Astrocyte (in vitro differentiated cells and primary cell): ENCODE results near the gene COL28A1. TPM values are rescaled to one million over a fixed set of nuclear protein-coding genes. Genes with fewer than 3 reads are reported as not detected.

Source experiments
- DNase-seq: peaks from one replicate; pipeline ENCODE4 v3.0.0-alpha.2; 2010; ENCODE audit warnings: low read depth
- FAIRE-seq: peaks from 2 replicates; lab custom pipeline; 2011; peaks lifted over from hg19 to GRCh38; lab: Jason Lieb, UNC
- H2AFZ ChIP-seq: 2 replicates; pipeline ENCODE4 v1.6.0; 2012; ENCODE audit warnings: low read depth, low read length, inconsistent platforms
- H3K27ac ChIP-seq: 2 replicates; pipeline ENCODE4 v1.5.1; 2011; ENCODE audit warnings: low read depth, low read length, inconsistent platforms
- H3K27me3 ChIP-seq: 2 replicates; pipeline ENCODE4 v1.6.0; 2011; ENCODE audit warnings: low read length, inconsistent platforms; ENCODE audit not compliant: insufficient read depth
- H3K36me3 ChIP-seq: 2 replicates; pipeline ENCODE4 v1.5.1; 2011; ENCODE audit warnings: low read length, inconsistent platforms; ENCODE audit not compliant: insufficient read depth
- H3K4me1 ChIP-seq: 2 replicates; pipeline ENCODE4 v1.5.1; 2011; ENCODE audit warnings: low read length, inconsistent platforms; ENCODE audit not compliant: insufficient read depth
- H3K4me2 ChIP-seq: 2 replicates; pipeline ENCODE4 v1.6.0; 2012; ENCODE audit warnings: low read length, inconsistent platforms
- H3K4me3 ChIP-seq: 2 replicates; pipeline ENCODE4 v1.5.1; 2011; ENCODE audit warnings: low read depth, mild to moderate bottlenecking, low read length, inconsistent platforms; ENCODE audit not compliant: insufficient read depth
- H3K79me2 ChIP-seq: 2 replicates; pipeline ENCODE4 v1.6.0; 2012; ENCODE audit warnings: mild to moderate bottlenecking, low read length, inconsistent platforms; ENCODE audit not compliant: insufficient read depth
- H3K9ac ChIP-seq: 2 replicates; pipeline ENCODE4 v1.6.0; 2012; ENCODE audit warnings: mild to moderate bottlenecking, low read length, inconsistent platforms
- H3K9me3 ChIP-seq: 2 replicates; pipeline ENCODE4 v1.5.1; 2012; ENCODE audit warnings: low read depth, mild to moderate bottlenecking, low read length, inconsistent platforms; ENCODE audit not compliant: insufficient read depth
- H4K20me1 ChIP-seq: 2 replicates; pipeline ENCODE4 v1.6.0; 2012; ENCODE audit warnings: low read length, inconsistent platforms; ENCODE audit not compliant: insufficient read depth
- H3K27ac Mint-ChIP-seq: one replicate; pipeline ENCODE4 v1.8.0; 2021; ENCODE audit warnings: mild to moderate bottlenecking, mixed read lengths; ENCODE audit not compliant: unreplicated experiment
- H3K27me3 Mint-ChIP-seq: one replicate; pipeline ENCODE4 v1.8.0; 2021; ENCODE audit warnings: low read depth, mixed read lengths; ENCODE audit not compliant: unreplicated experiment
- H3K36me3 Mint-ChIP-seq: one replicate; pipeline ENCODE4 v1.8.0; 2021; ENCODE audit warnings: low read depth, mixed read lengths; ENCODE audit not compliant: unreplicated experiment
- H3K4me1 Mint-ChIP-seq: one replicate; pipeline ENCODE4 v1.8.0; 2021; ENCODE audit warnings: low read depth, mixed read lengths; ENCODE audit not compliant: unreplicated experiment
- H3K4me3 Mint-ChIP-seq: one replicate; pipeline ENCODE4 v1.8.0; 2021; ENCODE audit warnings: mild to moderate bottlenecking, moderate library complexity, mixed read lengths; ENCODE audit not compliant: unreplicated experiment
- H3K9me3 Mint-ChIP-seq: one replicate; pipeline ENCODE4 v1.8.0; 2021; ENCODE audit warnings: mild to moderate bottlenecking, mixed read lengths; ENCODE audit not compliant: unreplicated experiment
- CTCF ChIP-seq: IDR thresholded peaks from 2 replicates; pipeline ENCODE4 v1.5.1; 2011; ENCODE audit warnings: low read depth, mild to moderate bottlenecking, inconsistent platforms, low read length, moderate library complexity; ENCODE audit not compliant: insufficient read depth
- EZH2 ChIP-seq: IDR thresholded peaks from 2 replicates; pipeline ENCODE4 v1.6.1; 2012; ENCODE audit warnings: mild to moderate bottlenecking, low read length, inconsistent platforms; ENCODE audit not compliant: insufficient read depth
- total RNA-seq: library from RNA; stranded (reverse); gene quantifications from 2 replicates; pipeline ENCODE4 v1.2.1, GENCODE V29; 2021

COL28A1 gene
- total RNA-seq, 1 donor from 2014 or later, result 0.11 TPM

- Histone ChIP-seq H3K27ac (no peak overlapping the region), H3K4me3 (no peak overlapping the region), H3K9me3 (no peaks in the 10 kb centered on the region), H3K36me3 (no peaks in the 10 kb centered on the region), H3K9ac (no peak overlapping the region), H3K4me2 (no peak overlapping the region), H3K79me2 (no peaks in the 10 kb centered on the region), H3K4me1 (no peaks in the 10 kb centered on the region), H2AFZ (no peak overlapping the region), H4K20me1 (no peaks in the 10 kb centered on the region), H3K27me3 (no peaks in the 10 kb centered on the region)
- Mint-ChIP-seq H3K27me3 (no peaks in the 10 kb centered on the region), H3K27ac (no peak overlapping the region), H3K9me3 (peaks cover 1% of the 10 kb centered on the region), H3K4me3 (no peak overlapping the region), H3K36me3 (no peaks in the 10 kb centered on the region), H3K4me1 (no peaks in the 10 kb centered on the region)
- no peak for FAIRE-seq
- TF ChIP-seq EZH2, result no peak
- TF ChIP-seq CTCF, result no peak
- DNase-seq, result no peak
Measured at GRCh38 chr7:7454000-7454399, 81.7 kb downstream of the COL28A1 start.

GRCh38 chr7:7452652-7453051 lies 83.0 kb downstream of the COL28A1 start:
- Histone ChIP-seq H3K4me1 (no peaks in the 10 kb centered on the region), H3K9me3 (no peaks in the 10 kb centered on the region), H3K27ac (no peak overlapping the region), H3K4me2 (no peak overlapping the region), H3K9ac (no peak overlapping the region), H3K27me3 (no peaks in the 10 kb centered on the region), H3K4me3 (no peak overlapping the region), H3K79me2 (no peaks in the 10 kb centered on the region), H2AFZ (no peak overlapping the region), H3K36me3 (no peaks in the 10 kb centered on the region), H4K20me1 (no peaks in the 10 kb centered on the region)
- H3K27ac Mint-ChIP-seq, result no peak overlapping the region
- peaks cover 4% of the 10 kb centered on the region for H3K9me3 Mint-ChIP-seq
- FAIRE-seq (no peak), DNase-seq (no peak)
- no peak overlapping the region for H3K4me3 Mint-ChIP-seq
- no peaks in the 10 kb centered on the region for H3K4me1 Mint-ChIP-seq
- no peaks in the 10 kb centered on the region for H3K36me3 Mint-ChIP-seq
- TF ChIP-seq EZH2, result no peak
- TF ChIP-seq CTCF, result no peak
- H3K27me3 Mint-ChIP-seq, result no peaks in the 10 kb centered on the region

- Mint-ChIP-seq H3K9me3 (peaks cover 4% of the 10 kb centered on the region), H3K4me1 (no peaks in the 10 kb centered on the region), H3K27ac (no peak overlapping the region), H3K27me3 (no peaks in the 10 kb centered on the region), H3K36me3 (no peaks in the 10 kb centered on the region), H3K4me3 (no peak overlapping the region)
- H3K79me2 ChIP-seq, result no peaks in the 10 kb centered on the region
- H3K9ac ChIP-seq, result no peak overlapping the region
- no peaks in the 10 kb centered on the region for H3K9me3 ChIP-seq
- H2AFZ ChIP-seq, result no peak overlapping the region
- DNase-seq (no peak), FAIRE-seq (no peak)
- no peak overlapping the region for H3K27ac ChIP-seq
- H3K4me1 ChIP-seq, result no peaks in the 10 kb centered on the region
- no peaks in the 10 kb centered on the region for H4K20me1 ChIP-seq
- H3K4me3 ChIP-seq, result no peak overlapping the region
- no peaks in the 10 kb centered on the region for H3K27me3 ChIP-seq
- TF ChIP-seq CTCF, result no peak
- no peak for TF ChIP-seq EZH2
- no peaks in the 10 kb centered on the region for H3K36me3 ChIP-seq
- no peak overlapping the region for H3K4me2 ChIP-seq
Measured at GRCh38 chr7:7452119-7452518, 83.6 kb downstream of the COL28A1 start.
